ENCODE measurements around the gene GPX3. TPM values are rescaled to one million over a fixed set of nuclear protein-coding genes. Genes with fewer than 3 reads are reported as not detected.

Gene GPX3
- total and polyA plus RNA-seq, 10 donors = 78.7 to 886 (median 303) TPM

- TF ChIP-seq, protein P1, sequence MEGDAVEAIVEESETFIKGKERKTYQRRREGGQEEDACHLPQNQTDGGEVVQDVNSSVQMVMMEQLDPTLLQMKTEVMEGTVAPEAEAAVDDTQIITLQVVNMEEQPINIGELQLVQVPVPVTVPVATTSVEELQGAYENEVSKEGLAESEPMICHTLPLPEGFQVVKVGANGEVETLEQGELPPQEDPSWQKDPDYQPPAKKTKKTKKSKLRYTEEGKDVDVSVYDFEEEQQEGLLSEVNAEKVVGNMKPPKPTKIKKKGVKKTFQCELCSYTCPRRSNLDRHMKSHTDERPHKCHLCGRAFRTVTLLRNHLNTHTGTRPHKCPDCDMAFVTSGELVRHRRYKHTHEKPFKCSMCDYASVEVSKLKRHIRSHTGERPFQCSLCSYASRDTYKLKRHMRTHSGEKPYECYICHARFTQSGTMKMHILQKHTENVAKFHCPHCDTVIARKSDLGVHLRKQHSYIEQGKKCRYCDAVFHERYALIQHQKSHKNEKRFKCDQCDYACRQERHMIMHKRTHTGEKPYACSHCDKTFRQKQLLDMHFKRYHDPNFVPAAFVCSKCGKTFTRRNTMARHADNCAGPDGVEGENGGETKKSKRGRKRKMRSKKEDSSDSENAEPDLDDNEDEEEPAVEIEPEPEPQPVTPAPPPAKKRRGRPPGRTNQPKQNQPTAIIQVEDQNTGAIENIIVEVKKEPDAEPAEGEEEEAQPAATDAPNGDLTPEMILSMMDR (IDR thresholded peaks at IDR 0.05 in 8 of 11, conservative IDR thresholded peaks at IDR 0.05 in 3 of 11) = no peak
- TF ChIP-seq POLR2AphosphoS5 (IDR thresholded peaks at IDR 0.05) = peak in 2 of 3 donors; percentile 11 to 79
- no peak for TF ChIP-seq POLR2A (IDR thresholded peaks at IDR 0.05)
- 66 to 82% (median 77%) methylated on average over 12 of the region's 12 CpGs for WGBS, 5 donors
- DNase-seq = peak; percentile 39
- intact Hi-C loops (cut with DNase I; ENCODE audit: low total_unique reads) = no loop called here
- Histone ChIP-seq H3K9me3 (no peaks in the 10 kb centered on the region), H3K4me3 (no peak overlapping the region), H3K4me1 (peaks cover 14 to 48% (median 36%) of the 10 kb centered on the region in 6 donors), H3K36me3 (peaks cover 0 to 100% (median 96%) of the 10 kb centered on the region in 6 donors), H3K27me3 (replicated peaks in 1 of 7) (no peaks in the 10 kb centered on the region), H3K27ac (peak overlapping the region; percentile 27 to 87 (median 74))
These were observed 17.4 kb downstream of the GPX3 start for GRCh38 chr5:151037561-151038411.

DNA sequence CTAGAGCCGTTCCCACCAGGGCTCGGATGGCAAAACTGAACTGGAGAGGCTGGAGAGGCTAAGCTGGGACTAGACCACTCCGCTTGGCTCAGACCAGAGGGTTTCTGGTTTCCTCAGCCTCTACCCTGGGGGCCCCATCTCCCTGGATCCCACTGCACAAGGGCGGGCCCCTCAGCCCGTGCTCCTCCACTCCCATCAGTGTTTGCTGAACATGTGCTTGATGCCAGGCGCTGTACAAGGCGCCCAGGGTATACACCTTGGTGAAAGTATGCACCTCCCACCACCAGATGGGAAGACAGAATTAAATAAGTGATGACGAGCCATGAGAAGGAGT, 18.0 kb downstream of the GPX3 start:
- peaks cover 0 to 100% (median 97%) of the 10 kb centered on the region in 6 donors for H3K36me3 ChIP-seq
- H3K4me1 ChIP-seq = peaks cover 14 to 48% (median 36%) of the 10 kb centered on the region in 6 donors
- H3K4me3 ChIP-seq = no peak overlapping the region
- peak; percentile 54 for DNase-seq
- H3K27me3 ChIP-seq (replicated peaks in 1 of 7) = no peaks in the 10 kb centered on the region
- H3K27ac ChIP-seq = peak overlapping the region; percentile 1 to 87 (median 74)
- TF ChIP-seq, protein P1 (IDR thresholded peaks at IDR 0.05 in 8 of 11, conservative IDR thresholded peaks at IDR 0.05 in 3 of 11) = no peak
- TF ChIP-seq POLR2AphosphoS5 (IDR thresholded peaks at IDR 0.05) = peak in 1 of 3 donors; percentile 20
- no peak for TF ChIP-seq POLR2A (IDR thresholded peaks at IDR 0.05)
- H3K9me3 ChIP-seq = no peaks in the 10 kb centered on the region
- WGBS, 5 donors = 79 to 88% (median 81%) methylated on average over 7 to 8 of the region's 8 CpGs
- intact Hi-C loops (cut with DNase I; ENCODE audit: low total_unique reads) = no loop called here

- H3K36me3 ChIP-seq = peaks cover 0 to 100% (median 97%) of the 10 kb centered on the region in 6 donors
- intact Hi-C loops (cut with DNase I; ENCODE audit: low total_unique reads) = no loop called here
- H3K9me3 ChIP-seq = no peaks in the 10 kb centered on the region
- 63 to 71% (median 69%) methylated on average over 7 of the region's 7 CpGs for WGBS, 5 donors
- DNase-seq = peak; percentile 62
- H3K27ac ChIP-seq = peak overlapping the region; percentile 1 to 87 (median 74)
- no peaks in the 10 kb centered on the region for H3K27me3 ChIP-seq (replicated peaks in 1 of 7)
- H3K4me3 ChIP-seq = no peak overlapping the region
- peaks cover 14 to 48% (median 36%) of the 10 kb centered on the region in 6 donors for H3K4me1 ChIP-seq
- no peak for TF ChIP-seq POLR2A (IDR thresholded peaks at IDR 0.05)
- TF ChIP-seq POLR2AphosphoS5 (IDR thresholded peaks at IDR 0.05) = peak in 2 of 3 donors; percentile 25 to 37
These were observed 18.4 kb downstream of the GPX3 start for GRCh38 chr5:151038801-151039238.

DNA sequence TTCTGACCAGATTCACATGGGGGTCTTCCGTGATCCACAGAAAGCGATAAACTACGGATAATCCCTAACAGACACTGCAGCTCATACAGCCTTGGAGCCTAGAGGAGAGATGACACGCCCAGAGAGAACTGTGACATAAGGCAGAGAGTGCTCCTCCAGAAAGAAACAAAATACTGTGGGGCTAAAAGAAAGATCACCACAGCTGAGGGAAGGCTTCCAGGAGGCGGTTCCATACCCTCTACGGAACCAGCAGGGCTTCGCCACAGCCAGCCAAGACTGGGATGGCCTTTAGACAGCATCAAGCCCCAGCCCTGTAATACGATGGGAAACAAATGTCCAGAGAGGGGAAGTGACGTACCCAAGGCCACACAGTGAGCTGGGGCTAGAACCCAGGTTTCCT, 19.3 kb downstream of the GPX3 start:
- 84 to 88% (median 86%) methylated on average over 9 of the region's 9 CpGs for WGBS, 5 donors
- TF ChIP-seq POLR2AphosphoS5 (IDR thresholded peaks at IDR 0.05) = no peak
- TF ChIP-seq, protein P1 (IDR thresholded peaks at IDR 0.05 in 8 of 11, conservative IDR thresholded peaks at IDR 0.05 in 3 of 11) = no peak
- TF ChIP-seq POLR2A (IDR thresholded peaks at IDR 0.05) = no peak
- Histone ChIP-seq H3K4me3 (no peak overlapping the region), H3K36me3 (peaks cover 0 to 100% (median 98%) of the 10 kb centered on the region in 6 donors), H3K4me1 (peaks cover 14 to 48% (median 36%) of the 10 kb centered on the region in 6 donors), H3K27ac (peak overlapping the region; percentile 1 to 87 (median 74)), H3K27me3 (replicated peaks in 1 of 7) (no peaks in the 10 kb centered on the region), H3K9me3 (no peaks in the 10 kb centered on the region)
- intact Hi-C loops (cut with DNase I; ENCODE audit: low total_unique reads) = no loop called here
- peak; percentile 43 for DNase-seq

All from spleen (tissue), 11 donors.